ENCODE data around the gene PCSK6.

GRCh38 chr15:101490922-101491733 is 1.6 kb upstream of the PCSK6 start:
- TF ChIP-seq OSR1 (CRISPR knock-in tag; IDR thresholded peaks at IDR 0.05) (no peak), PATZ1 (CRISPR knock-in tag; IDR thresholded peaks at IDR 0.05; ENCODE audit: borderline replicate concordance) (no peak), TSHZ2 (CRISPR knock-in tag; IDR thresholded peaks at IDR 0.05) (no peak), CSRNP3 (CRISPR knock-in tag; IDR thresholded peaks at IDR 0.05) (no peak)

All from SK-N-SH treated with all-trans-retinoic acid at 6 μM for 48 hours (cell line).